GM12801 (cell line): ENCODE results near the gene AHRR.

Experiments
- TF ChIP-seq, protein P1 (sequence below): IDR thresholded peaks from one replicate; pipeline ENCODE4 v1.5.1; 2011; ENCODE audit warnings: control low read depth; ENCODE audit not compliant: insufficient read length; ENCODE audit errors: extremely low read depth

Gene AHRR

GRCh38 chr5:483011-483410 lies 161.5 kb downstream of the AHRR start:
- TF ChIP-seq, protein P1, sequence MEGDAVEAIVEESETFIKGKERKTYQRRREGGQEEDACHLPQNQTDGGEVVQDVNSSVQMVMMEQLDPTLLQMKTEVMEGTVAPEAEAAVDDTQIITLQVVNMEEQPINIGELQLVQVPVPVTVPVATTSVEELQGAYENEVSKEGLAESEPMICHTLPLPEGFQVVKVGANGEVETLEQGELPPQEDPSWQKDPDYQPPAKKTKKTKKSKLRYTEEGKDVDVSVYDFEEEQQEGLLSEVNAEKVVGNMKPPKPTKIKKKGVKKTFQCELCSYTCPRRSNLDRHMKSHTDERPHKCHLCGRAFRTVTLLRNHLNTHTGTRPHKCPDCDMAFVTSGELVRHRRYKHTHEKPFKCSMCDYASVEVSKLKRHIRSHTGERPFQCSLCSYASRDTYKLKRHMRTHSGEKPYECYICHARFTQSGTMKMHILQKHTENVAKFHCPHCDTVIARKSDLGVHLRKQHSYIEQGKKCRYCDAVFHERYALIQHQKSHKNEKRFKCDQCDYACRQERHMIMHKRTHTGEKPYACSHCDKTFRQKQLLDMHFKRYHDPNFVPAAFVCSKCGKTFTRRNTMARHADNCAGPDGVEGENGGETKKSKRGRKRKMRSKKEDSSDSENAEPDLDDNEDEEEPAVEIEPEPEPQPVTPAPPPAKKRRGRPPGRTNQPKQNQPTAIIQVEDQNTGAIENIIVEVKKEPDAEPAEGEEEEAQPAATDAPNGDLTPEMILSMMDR, result no peak

GRCh38 chr5:483434-484140 lies 162.1 kb downstream of the AHRR start:
- TF ChIP-seq, protein P1, result no peak

DNA sequence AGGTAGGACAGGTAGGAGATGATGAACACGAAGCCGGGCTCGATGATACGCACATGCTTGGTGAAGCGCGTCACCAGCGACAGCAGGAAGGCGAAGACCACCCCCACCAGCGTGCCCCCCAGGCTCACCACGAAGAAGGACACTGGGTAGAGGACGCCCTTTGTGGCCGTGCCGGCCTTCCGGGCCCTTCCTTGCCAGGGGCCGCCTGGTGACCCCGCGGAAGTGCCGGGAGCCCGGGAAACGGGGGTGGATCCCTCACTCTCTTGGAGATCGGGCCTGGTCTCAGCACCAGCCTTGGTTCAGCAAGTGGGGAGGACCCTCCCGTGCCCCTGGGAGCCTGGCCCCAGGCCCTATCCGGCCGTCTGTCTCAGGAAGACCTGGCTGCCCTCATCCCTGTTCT lies 163.0 kb downstream of the AHRR start:
- TF ChIP-seq, protein P1, result no peak

GRCh38 chr5:485113-485945 lies 163.8 kb downstream of the AHRR start:
- TF ChIP-seq, protein P1, result no peak

- TF ChIP-seq, protein P1, result no peak
These were observed 164.5 kb downstream of the AHRR start for GRCh38 chr5:485946-486491.
